ENCODE data around the gene C2CD4A. TPM values are rescaled to one million over a fixed set of nuclear protein-coding genes. Genes with fewer than 3 reads are reported as not detected.

The C2CD4A gene
- total RNA-seq, 6 donors from 2014 or later, result 0.15 to 0.33 (median 0.24) TPM; not detected in 3

- H3K4me3 ChIP-seq, result no peak overlapping the region
- 47 to 51% methylated on average over 5 of the region's 5 CpGs for WGBS, 2 donors
- no peak for TF ChIP-seq CTCF (IDR thresholded peaks at IDR 0.05)
- TF ChIP-seq EP300 (IDR thresholded peaks at IDR 0.05), result no peak
- no peak for TF ChIP-seq POLR2A (IDR thresholded peaks at IDR 0.05)
- TF ChIP-seq POLR2AphosphoS5 (IDR thresholded peaks at IDR 0.05), result no peak
- ATAC-seq (ENCODE audit: low FRiP score in 2 of 2) (no peak), DNase-seq (no peak)
- H3K36me3 ChIP-seq, result no peaks in the 10 kb centered on the region
- H3K4me1 ChIP-seq, result peaks cover 0 to under 1% (median 0%) of the 10 kb centered on the region in 4 donors
- no peaks in the 10 kb centered on the region for H3K27me3 ChIP-seq
- H3K9me3 ChIP-seq, result no peaks in the 10 kb centered on the region
- no peak overlapping the region for H3K27ac ChIP-seq
These were observed 38.1 kb downstream of the C2CD4A start for GRCh38 chr15:62104846-62105245.

GRCh38 chr15:62105266-62105665 is 38.5 kb downstream of the C2CD4A start:
- WGBS, 2 donors, result 94 to 95% methylated on average over 11 of the region's 11 CpGs
- DNase-seq (no peak), ATAC-seq (ENCODE audit: low FRiP score in 2 of 2) (no peak)
- Histone ChIP-seq H3K36me3 (no peaks in the 10 kb centered on the region), H3K4me3 (no peak overlapping the region), H3K27ac (no peak overlapping the region), H3K4me1 (peaks cover 0 to 5% (median 0%) of the 10 kb centered on the region in 4 donors), H3K9me3 (no peaks in the 10 kb centered on the region), H3K27me3 (no peaks in the 10 kb centered on the region)
- TF ChIP-seq CTCF (IDR thresholded peaks at IDR 0.05) (no peak), POLR2A (IDR thresholded peaks at IDR 0.05) (no peak), EP300 (IDR thresholded peaks at IDR 0.05) (no peak), POLR2AphosphoS5 (IDR thresholded peaks at IDR 0.05) (no peak)

GRCh38 chr15:62106096-62106495 is 39.3 kb downstream of the C2CD4A start:
- no peaks in the 10 kb centered on the region for H3K27me3 ChIP-seq
- H3K27ac ChIP-seq, result no peak overlapping the region
- peaks cover 0 to 7% (median 0%) of the 10 kb centered on the region in 4 donors for H3K4me1 ChIP-seq
- no peaks in the 10 kb centered on the region for H3K36me3 ChIP-seq
- WGBS, 2 donors, result 94 to 95% methylated on average over 3 of the region's 3 CpGs
- TF ChIP-seq POLR2A (IDR thresholded peaks at IDR 0.05) (no peak), EP300 (IDR thresholded peaks at IDR 0.05) (no peak), POLR2AphosphoS5 (IDR thresholded peaks at IDR 0.05) (no peak)
- H3K4me3 ChIP-seq, result no peak overlapping the region
- DNase-seq (no peak), ATAC-seq (ENCODE audit: low FRiP score in 2 of 2) (no peak)
- no peaks in the 10 kb centered on the region for H3K9me3 ChIP-seq

GRCh38 chr15:62107571-62108121 is 40.9 kb downstream of the C2CD4A start:
- Histone ChIP-seq H3K4me1 (peaks cover 0 to 7% (median 0%) of the 10 kb centered on the region in 4 donors), H3K27me3 (no peaks in the 10 kb centered on the region), H3K4me3 (no peak overlapping the region), H3K9me3 (no peaks in the 10 kb centered on the region), H3K27ac (no peak overlapping the region), H3K36me3 (no peaks in the 10 kb centered on the region)
- ATAC-seq (ENCODE audit: low FRiP score in 2 of 2) (no peak), DNase-seq (no peak)
- TF ChIP-seq CTCF (IDR thresholded peaks at IDR 0.05) (no peak), EP300 (IDR thresholded peaks at IDR 0.05) (no peak), POLR2A (IDR thresholded peaks at IDR 0.05) (no peak), POLR2AphosphoS5 (IDR thresholded peaks at IDR 0.05) (no peak)
- WGBS, 2 donors, result 76 to 90% methylated on average over 2 of the region's 2 CpGs

- DNase-seq (no peak), ATAC-seq (ENCODE audit: low FRiP score in 2 of 2) (no peak)
- Histone ChIP-seq H3K4me1 (peaks cover 0 to 7% (median 0%) of the 10 kb centered on the region in 4 donors), H3K9me3 (no peaks in the 10 kb centered on the region), H3K4me3 (no peak overlapping the region), H3K36me3 (no peaks in the 10 kb centered on the region), H3K27me3 (no peaks in the 10 kb centered on the region), H3K27ac (no peak overlapping the region)
- 56 to 64% methylated on average over 2 of the region's 2 CpGs for WGBS, 2 donors
- TF ChIP-seq EP300 (IDR thresholded peaks at IDR 0.05), result no peak
- no peak for TF ChIP-seq POLR2A (IDR thresholded peaks at IDR 0.05)
- no peak for TF ChIP-seq POLR2AphosphoS5 (IDR thresholded peaks at IDR 0.05)
- TF ChIP-seq CTCF (IDR thresholded peaks at IDR 0.05), result no peak
These were observed 41.6 kb downstream of the C2CD4A start for GRCh38 chr15:62108411-62108810.
